DMS153 (cell line): ENCODE results near the gene HIC2.
"Not testable (repeated sequence)": the region's sequence is repeated elsewhere in the genome, so short reads cannot be mapped to it uniquely, and the experiment has no call there.

Experiments used
- DNase-seq: peaks from one replicate; lab custom pipeline; 2025; lab: John Stamatoyannopoulos, UW

The HIC2 gene, protein sequence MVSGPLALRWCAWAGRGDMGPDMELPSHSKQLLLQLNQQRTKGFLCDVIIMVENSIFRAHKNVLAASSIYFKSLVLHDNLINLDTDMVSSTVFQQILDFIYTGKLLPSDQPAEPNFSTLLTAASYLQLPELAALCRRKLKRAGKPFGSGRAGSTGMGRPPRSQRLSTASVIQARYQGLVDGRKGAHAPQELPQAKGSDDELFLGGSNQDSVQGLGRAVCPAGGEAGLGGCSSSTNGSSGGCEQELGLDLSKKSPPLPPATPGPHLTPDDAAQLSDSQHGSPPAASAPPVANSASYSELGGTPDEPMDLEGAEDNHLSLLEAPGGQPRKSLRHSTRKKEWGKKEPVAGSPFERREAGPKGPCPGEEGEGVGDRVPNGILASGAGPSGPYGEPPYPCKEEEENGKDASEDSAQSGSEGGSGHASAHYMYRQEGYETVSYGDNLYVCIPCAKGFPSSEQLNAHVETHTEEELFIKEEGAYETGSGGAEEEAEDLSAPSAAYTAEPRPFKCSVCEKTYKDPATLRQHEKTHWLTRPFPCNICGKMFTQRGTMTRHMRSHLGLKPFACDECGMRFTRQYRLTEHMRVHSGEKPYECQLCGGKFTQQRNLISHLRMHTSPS

DNA sequence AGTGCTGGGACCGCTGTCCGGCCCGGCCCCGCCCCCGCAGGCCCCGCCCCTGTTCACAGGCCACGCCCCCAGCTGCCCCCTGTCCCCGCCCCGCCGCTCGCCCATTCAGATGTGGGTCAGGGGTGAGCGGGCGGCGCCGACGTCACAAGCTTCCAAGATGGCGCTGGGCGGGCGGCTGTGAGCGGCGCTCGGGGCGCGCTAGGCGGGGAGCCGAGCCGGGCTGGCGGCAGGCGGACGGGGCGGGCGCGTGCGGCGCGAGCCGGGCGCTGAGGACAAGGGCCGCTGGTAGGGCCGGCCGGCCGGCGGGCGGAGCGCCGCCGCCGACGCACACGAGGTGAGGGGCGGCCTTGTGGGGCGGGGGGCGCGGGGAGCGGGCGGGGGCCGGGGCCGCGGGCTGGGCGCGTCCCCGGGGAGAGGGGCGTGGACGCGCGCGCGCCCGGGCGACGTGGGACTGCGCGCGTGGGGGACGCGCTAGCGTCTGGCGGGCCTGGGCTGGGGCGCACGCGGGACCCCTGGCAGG lies at the start of gene HIC2:
Gene HIC2, plus strand, starts transcription at position 145 of the 520 bp plus-strand sequence. CDS start 25,461 bp downstream, outside the sequence.
- not testable (repeated sequence) for DNase-seq

DNA sequence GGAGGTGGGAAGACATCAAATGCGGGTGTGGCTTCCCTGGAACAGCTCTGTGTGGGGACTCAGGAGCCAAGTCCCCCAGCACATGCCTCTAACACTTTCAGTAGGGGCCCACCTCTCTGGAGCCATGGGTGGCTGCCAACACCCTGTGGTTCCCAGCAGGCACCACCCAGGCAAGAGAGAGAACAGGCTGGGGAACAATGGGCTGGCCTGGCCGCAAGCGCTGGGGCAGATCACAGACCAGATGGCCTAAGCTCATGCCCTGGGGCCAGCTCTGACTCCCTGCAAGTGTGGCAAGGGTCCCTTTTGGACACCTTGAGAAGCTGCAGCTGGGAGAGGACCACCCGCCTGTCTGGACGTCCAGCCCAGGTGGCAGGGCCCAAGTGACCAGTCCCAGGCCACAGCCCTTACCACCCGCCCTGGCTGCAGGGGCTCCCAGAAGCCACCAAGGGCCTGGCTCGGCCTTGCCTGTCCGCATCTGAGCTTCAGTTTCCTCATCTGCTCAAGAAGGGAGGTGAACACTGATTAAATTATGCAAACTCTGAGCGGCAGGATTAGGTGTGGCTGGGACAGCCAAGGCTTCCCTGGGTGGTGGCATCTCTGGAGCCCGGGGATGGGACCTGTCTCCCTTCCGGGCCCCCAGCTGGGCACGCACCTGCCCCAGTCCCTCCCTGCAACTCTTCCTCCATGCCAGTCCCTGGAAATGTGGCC lies 48.4 kb upstream of the HIC2 start:
- not testable (repeated sequence) for DNase-seq

DNA sequence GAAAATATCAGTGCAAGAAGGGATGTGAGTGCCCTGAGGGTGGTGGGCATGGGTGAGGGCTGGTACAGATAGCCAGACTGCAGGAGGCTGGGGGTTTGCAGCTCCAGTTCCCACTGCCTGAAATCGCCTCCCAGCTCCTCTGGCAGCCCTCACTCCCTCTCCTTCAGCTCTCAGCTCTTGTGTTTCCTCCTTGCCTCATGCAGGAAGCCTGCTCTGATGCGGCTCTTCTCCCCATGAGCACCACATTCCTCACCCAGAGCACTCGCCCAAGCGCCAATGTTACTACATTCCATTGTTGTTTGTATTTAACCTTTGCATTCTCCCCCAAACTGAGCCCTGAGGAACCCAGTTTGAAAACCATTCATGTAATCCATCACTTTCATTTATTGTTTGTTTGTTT lies 41.3 kb upstream of the HIC2 start:
- DNase-seq = not testable (repeated sequence)

- not testable (repeated sequence) for DNase-seq
Measured at GRCh38 chr22:21383701-21384467, 33.3 kb upstream of the HIC2 start, which contains the start of gene RIMBP3B. RIMBP3B (plus strand) TSS chr22:21383751; CDS start chr22:21383859, 108 bp downstream.

DNA sequence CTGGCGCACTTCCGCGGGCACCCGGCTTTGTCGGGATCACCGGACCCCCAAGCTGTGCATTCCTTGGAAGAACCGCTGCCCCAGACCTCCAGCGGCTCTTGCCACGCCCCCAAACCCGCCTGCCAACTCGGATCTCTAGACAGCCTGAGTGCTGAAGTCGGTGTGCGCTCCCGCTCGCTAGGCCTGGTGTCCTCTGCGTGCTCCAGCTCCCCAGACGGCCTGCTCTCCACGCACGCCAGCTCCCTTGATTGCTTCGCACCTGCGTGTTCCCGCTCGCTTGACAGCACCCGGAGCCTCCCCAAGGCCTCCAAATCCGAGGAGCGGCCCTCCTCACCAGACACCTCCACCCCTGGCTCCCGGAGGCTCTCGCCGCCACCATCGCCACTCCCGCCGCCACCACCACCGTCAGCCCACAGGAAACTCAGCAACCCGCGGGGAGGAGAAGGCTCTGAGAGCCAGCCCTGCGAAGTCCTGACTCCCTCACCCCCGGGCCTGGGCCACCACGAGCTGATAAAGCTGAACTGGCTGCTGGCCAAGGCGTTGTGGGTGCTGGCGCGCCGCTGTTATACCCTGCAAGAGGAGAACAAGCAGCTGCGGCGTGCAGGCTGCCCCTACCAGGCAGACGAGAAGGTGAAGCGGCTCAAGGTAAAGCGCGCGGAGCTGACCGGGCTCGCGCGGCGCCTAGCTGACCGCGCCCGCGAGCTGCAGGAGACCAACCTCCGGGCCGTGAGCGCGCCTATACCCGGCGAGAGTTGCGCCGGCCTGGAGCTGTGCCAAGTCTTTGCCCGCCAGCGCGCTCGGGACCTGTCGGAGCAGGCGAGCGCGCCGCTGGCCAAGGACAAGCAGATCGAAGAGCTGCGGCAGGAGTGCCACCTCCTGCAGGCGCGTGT lies 32.5 kb upstream of the HIC2 start:
- not testable (repeated sequence) for DNase-seq

DNA sequence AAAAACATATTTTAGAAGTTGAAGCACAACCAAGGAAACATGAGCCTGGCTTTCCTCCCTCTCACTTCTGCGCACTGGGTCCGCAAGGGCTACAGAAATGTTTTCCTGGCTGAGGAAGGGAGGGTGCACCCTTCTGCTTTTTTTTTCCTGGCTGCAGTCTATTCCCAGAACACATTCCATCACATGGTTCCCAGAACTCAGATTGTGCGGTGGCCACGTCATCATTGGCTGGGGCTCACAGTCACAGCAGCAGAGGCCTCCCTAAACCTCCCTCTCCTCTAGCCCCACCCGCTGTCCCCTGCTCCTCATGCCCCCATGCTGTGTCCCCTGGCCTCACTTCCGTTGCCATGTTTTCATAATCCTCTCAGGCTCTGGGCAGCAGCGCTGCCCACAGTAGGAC lies 27.7 kb upstream of the HIC2 start:
- DNase-seq = not testable (repeated sequence)

DNA sequence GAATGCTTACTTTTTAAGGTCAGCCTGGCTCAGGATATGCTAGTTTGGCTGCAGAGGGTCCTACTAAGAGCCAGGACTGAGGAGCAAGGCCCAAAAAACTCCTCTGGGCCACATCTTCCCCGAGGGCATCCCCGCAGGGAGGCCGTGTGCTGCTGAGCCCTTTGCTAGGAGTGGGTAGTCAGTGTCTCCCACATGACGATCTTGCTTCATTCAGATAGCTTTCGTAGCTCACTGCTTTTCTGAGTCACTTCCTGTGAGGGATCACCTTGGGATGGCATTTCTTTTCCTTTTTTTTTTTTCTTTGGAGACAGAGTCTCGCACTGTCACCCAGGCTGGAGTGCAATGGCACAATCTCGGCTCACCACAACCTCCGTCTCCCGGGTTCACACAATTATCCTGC lies 27.2 kb upstream of the HIC2 start:
- not testable (repeated sequence) for DNase-seq

DNA sequence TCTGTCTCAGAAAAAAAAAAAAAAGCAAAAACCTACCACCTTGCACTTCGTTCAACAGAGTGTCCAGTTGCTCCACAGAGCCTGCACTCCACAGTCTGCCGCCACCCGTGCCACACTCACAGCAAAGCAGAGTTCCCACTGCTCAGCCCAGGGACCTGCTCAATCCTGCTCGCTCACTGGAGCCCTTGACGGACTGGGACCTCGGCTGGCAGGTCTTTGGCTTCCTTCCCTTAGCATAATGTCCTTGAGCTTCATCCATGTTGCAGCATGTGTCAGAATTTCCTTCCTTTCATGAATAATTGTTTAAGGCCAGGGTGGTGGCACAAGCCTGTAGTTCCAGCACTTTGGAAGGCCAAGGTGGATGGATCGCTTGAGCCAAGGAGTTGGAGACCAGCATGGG lies 22.6 kb upstream of the HIC2 start:
- DNase-seq = not testable (repeated sequence)

- DNase-seq = not testable (repeated sequence)
Measured at GRCh38 chr22:21401197-21401969, 15.8 kb upstream of the HIC2 start.

DNA sequence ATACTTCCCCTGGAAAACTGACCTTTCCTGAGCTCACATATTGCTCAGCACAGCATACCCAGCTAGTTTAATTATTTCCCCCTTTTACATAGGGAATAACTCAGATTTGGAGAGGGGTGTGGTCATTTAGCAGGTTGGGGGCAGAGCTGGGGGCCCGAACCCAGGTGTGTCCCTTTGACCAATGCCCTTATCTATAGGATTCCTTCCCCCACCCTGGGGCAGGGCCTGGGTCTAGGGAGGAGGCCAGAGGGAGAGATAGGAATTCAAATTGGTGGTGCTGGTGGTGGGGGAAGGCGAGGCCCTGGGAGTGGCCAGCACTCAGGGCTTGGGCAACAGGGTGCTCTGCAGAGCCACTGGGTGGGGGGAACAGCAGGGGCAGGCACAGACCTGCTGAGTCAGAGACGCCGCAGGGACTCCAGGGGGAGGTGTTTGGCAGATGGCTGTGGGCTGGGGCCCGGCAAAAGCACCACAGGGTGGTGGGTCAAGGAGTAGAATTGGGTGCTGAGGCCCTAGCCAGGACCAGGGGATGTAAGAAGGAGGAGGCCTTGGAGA lies 14.3 kb upstream of the HIC2 start:
- not testable (repeated sequence) for DNase-seq

DNA sequence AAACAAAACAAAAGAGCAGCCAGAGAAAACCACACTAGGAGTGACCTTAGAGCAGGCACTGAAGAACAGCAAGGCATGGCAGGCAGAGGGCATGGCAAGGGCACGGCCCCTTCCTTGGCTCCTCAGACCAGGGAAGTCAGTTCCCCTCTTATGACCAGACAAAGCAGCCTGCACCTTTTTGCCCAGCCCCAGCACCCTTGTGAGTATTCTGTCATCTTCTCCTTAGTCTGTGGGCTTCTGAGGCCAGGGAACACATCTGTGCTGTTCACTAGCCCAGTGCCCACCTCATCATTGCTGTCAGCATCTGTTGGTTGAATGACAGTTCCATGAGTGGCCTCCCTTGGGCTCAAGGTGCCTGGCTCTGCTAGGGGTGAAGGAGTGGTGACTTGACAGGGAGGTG lies 10.0 kb upstream of the HIC2 start:
- not testable (repeated sequence) for DNase-seq

GRCh38 chr22:21407792-21408191 lies 9.4 kb upstream of the HIC2 start:
- DNase-seq = not testable (repeated sequence)

GRCh38 chr22:21416375-21416774 lies 796 bp upstream of the HIC2 start:
- DNase-seq = not testable (repeated sequence)

DNA sequence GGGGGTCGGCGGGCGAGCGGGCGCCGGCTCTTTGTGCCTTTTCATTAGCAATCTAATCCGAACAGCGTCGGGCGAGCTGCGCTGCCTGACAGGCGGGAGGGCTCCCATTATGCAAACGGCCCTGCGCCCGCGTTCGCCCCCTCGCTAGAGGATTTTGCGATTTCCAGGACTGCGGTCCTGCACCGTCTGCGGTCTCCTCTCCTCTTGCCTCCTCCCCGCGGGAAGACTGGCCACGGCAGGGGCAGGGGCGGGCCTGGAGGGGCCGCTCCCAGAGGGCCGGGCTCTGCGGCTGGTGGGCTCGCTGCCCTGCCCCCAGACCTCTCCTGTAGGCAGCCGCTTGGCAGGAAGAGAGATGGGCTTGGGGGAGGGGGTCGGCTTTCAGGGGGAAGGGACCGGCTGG lies 682 bp downstream of the HIC2 start:
- not testable (repeated sequence) for DNase-seq

GRCh38 chr22:21418974-21419638 lies 1.9 kb downstream of the HIC2 start:
- not testable (repeated sequence) for DNase-seq

DNA sequence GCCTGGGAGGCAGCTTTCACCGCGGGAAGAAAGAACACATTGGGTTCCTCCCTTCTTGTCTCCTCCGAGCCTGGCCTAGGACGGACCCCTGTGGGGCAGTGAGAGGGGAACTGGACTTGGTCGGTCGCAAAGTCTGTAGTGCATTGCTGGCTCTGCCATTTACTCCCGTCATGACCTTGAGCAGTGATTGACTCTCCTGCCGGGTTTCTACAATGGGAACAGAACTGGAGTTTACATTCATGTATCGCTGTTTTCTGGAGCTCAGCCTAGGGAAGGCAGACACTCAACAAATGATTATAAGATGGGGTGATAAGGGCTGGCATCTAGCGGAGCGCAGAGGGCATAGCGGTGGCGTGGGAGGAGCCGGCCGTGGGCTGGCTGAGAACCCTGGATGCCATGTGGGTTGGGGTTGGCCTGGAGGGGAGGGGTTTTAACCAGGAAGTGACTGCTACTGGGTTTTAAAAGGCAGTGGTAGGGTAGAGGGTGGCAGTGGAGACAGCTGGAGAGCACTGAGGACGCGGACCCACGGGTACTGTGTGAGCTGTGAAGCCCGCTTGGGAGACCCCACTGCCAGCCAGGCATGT lies 3.1 kb downstream of the HIC2 start:
- not testable (repeated sequence) for DNase-seq

GRCh38 chr22:21424084-21424709 lies 7.0 kb downstream of the HIC2 start:
- not testable (repeated sequence) for DNase-seq
